Measurements from ENCODE around the gene ENO1.
"Not testable (repeated sequence)": the region's sequence is repeated elsewhere in the genome, so short reads cannot be mapped to it uniquely, and the experiment has no call there.

The ENO1 gene

GRCh38 chr1:8892026-8892425 is 13.5 kb upstream of the ENO1 start:
- no peak overlapping the region for H3K4me3 ChIP-seq (ENCODE audit: low read length)
- DNase-seq (ENCODE audit: low read depth) = no peak
- TF ChIP-seq, protein P1, sequence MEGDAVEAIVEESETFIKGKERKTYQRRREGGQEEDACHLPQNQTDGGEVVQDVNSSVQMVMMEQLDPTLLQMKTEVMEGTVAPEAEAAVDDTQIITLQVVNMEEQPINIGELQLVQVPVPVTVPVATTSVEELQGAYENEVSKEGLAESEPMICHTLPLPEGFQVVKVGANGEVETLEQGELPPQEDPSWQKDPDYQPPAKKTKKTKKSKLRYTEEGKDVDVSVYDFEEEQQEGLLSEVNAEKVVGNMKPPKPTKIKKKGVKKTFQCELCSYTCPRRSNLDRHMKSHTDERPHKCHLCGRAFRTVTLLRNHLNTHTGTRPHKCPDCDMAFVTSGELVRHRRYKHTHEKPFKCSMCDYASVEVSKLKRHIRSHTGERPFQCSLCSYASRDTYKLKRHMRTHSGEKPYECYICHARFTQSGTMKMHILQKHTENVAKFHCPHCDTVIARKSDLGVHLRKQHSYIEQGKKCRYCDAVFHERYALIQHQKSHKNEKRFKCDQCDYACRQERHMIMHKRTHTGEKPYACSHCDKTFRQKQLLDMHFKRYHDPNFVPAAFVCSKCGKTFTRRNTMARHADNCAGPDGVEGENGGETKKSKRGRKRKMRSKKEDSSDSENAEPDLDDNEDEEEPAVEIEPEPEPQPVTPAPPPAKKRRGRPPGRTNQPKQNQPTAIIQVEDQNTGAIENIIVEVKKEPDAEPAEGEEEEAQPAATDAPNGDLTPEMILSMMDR (IDR thresholded peaks at IDR 0.05; ENCODE audit: insufficient read depth, low read depth, low read length, missing control alignments) = no peak

DNA sequence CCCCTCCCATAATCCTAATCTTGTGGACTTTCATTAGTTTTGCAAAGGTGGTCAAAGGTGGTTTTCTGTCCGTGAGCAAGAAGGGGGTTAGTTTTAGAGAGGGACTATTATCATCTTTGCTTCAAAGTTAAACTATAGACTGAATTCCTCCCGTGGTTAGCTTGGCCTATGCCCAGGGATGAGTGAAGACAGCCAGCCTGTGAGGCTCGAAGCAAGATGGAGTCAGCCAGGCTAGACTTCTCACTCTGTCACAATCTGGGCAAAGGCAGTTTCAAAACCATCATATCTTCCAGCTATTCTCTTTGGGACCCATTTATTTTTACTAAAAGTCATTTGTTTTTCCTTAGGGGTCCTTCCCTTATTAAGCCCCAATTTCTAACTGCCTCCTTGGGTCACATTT is 12.9 kb upstream of the ENO1 start:
- no peak for DNase-seq (ENCODE audit: low read depth)
- H3K4me3 ChIP-seq (ENCODE audit: low read length) = no peak overlapping the region
- TF ChIP-seq, protein P1 (IDR thresholded peaks at IDR 0.05; ENCODE audit: insufficient read depth, low read depth, low read length, missing control alignments) = no peak

- DNase-seq (ENCODE audit: low read depth) = peak; percentile 79
- TF ChIP-seq, protein P1 (IDR thresholded peaks at IDR 0.05; ENCODE audit: insufficient read depth, low read depth, low read length, missing control alignments) = no peak
- H3K4me3 ChIP-seq (ENCODE audit: low read length) = no peak overlapping the region
Observed at GRCh38 chr1:8889925-8890785, 11.7 kb upstream of the ENO1 start.

GRCh38 chr1:8889103-8889846 is 10.8 kb upstream of the ENO1 start:
- no peak overlapping the region for H3K4me3 ChIP-seq (ENCODE audit: low read length)
- TF ChIP-seq, protein P1 (IDR thresholded peaks at IDR 0.05; ENCODE audit: insufficient read depth, low read depth, low read length, missing control alignments) = no peak
- DNase-seq (ENCODE audit: low read depth) = no peak

- DNase-seq (ENCODE audit: low read depth) = no peak
- TF ChIP-seq, protein P1 (IDR thresholded peaks at IDR 0.05; ENCODE audit: insufficient read depth, low read depth, low read length, missing control alignments) = no peak
- H3K4me3 ChIP-seq (ENCODE audit: low read length) = no peak overlapping the region
Observed at GRCh38 chr1:8886589-8886988, 8.1 kb upstream of the ENO1 start.

- not testable (repeated sequence) for DNase-seq (ENCODE audit: low read depth); H3K4me3 ChIP-seq (ENCODE audit: low read length)
Observed at GRCh38 chr1:8886031-8886524, 7.6 kb upstream of the ENO1 start.

DNA sequence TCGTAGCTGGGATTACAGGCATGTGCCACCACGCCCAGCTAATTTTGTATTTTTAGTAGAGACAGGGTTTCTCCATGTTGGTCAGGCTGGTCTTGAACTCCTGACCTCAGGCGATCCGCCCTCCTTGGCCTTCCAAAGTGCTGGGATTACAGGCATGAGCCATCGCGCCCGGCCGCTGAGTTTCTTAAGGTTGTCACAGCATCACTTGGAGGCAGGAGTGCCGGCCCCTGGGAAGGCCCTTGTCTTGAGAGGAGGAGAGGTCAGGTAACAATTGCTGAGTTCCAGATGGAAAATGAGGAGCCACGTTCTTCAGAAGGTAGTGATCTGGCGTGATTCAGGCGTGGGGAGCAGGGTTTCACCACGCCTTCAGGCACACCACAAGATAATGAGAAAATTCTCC is 5.6 kb upstream of the ENO1 start:
- H3K4me3 ChIP-seq (ENCODE audit: low read length); DNase-seq (ENCODE audit: low read depth): not testable (repeated sequence)
